H9 (cell line): Measurements from ENCODE around the gene PRMT6. TPM values are rescaled to one million over a fixed set of nuclear protein-coding genes. Genes with fewer than 3 reads are reported as not detected.
"Not testable (repeated sequence)": the region's sequence is repeated elsewhere in the genome, so short reads cannot be mapped to it uniquely, and the experiment has no call there.

Source experiments
- DNase-seq: peaks from one replicate; pipeline ENCODE4 v3.0.0-alpha.2; 2017
- H2AFZ ChIP-seq: one replicate; pipeline ENCODE4 v1.6.1; 2013; ENCODE audit warnings: mild to moderate bottlenecking, low read length, control low read depth, moderate library complexity
- H2AK5ac ChIP-seq: 2 replicates; pipeline ENCODE4 v1.6.1; 2013; ENCODE audit warnings: low read length, control low read depth, mixed read lengths; ENCODE audit not compliant: insufficient read length
- H2BK120ac ChIP-seq: one replicate; pipeline ENCODE4 v1.6.1; 2013; ENCODE audit warnings: low read depth, mild to moderate bottlenecking, low read length, control low read depth, inconsistent platforms; ENCODE audit not compliant: poor library complexity, severe bottlenecking
- H2BK12ac ChIP-seq: 2 replicates; pipeline ENCODE4 v1.6.1; 2013; ENCODE audit warnings: low read length, control low read depth, mixed read lengths, low read depth; ENCODE audit not compliant: insufficient read length
- H2BK15ac ChIP-seq: 2 replicates; pipeline ENCODE4 v1.6.1; 2013; ENCODE audit warnings: low read depth, low read length, control low read depth
- H2BK20ac ChIP-seq: one replicate; pipeline ENCODE4 v1.6.1; 2013; ENCODE audit warnings: low read depth, mild to moderate bottlenecking, low read length, control low read depth, inconsistent platforms; ENCODE audit not compliant: poor library complexity, severe bottlenecking
- H2BK5ac ChIP-seq: 2 replicates; pipeline ENCODE4 v1.6.1; 2013; ENCODE audit warnings: low read length, control low read depth, mixed read lengths; ENCODE audit not compliant: insufficient read length
- H3K14ac ChIP-seq: 2 replicates; pipeline ENCODE4 v1.6.1; 2013; ENCODE audit warnings: low read length, control low read depth; ENCODE audit not compliant: insufficient read depth
- H3K18ac ChIP-seq: 2 replicates; pipeline ENCODE4 v1.6.1; 2013; ENCODE audit warnings: low read depth, mild to moderate bottlenecking, mixed read lengths, low read length, control low read depth; ENCODE audit not compliant: insufficient read length
- H3K23ac ChIP-seq: 2 replicates; pipeline ENCODE4 v1.6.1; 2013; ENCODE audit warnings: low read length, control low read depth, mixed read lengths, low read depth; ENCODE audit not compliant: insufficient read length
- H3K23me2 ChIP-seq: 2 replicates; pipeline ENCODE4 v1.6.1; 2013; ENCODE audit warnings: low read depth, mild to moderate bottlenecking, mixed read lengths, low read length, control low read depth; ENCODE audit not compliant: insufficient read length, poor library complexity, severe bottlenecking
- H3K27ac ChIP-seq: 2 replicates; pipeline ENCODE4 v1.5.1; 2013; ENCODE audit warnings: low read length, control low read depth, mixed read lengths, low read depth; ENCODE audit not compliant: insufficient read length
- H3K27me3 ChIP-seq: 2 replicates; pipeline ENCODE4 v1.6.1; 2013; ENCODE audit warnings: low read length, control low read depth, inconsistent platforms; ENCODE audit not compliant: insufficient read depth
- H3K4ac ChIP-seq: 2 replicates; pipeline ENCODE4 v1.6.1; 2013; ENCODE audit warnings: low read depth, mild to moderate bottlenecking, control low read depth, inconsistent platforms, low read length, moderate library complexity
- H3K4me1 ChIP-seq: 2 replicates; pipeline ENCODE4 v1.6.1; 2013; ENCODE audit warnings: low read length, control low read depth, inconsistent platforms; ENCODE audit not compliant: insufficient read depth
- H3K4me2 ChIP-seq: 2 replicates; pipeline ENCODE4 v1.6.1; 2013; ENCODE audit warnings: low read length, control low read depth, mixed read lengths; ENCODE audit not compliant: insufficient read length, insufficient read depth
- H3K56ac ChIP-seq: 2 replicates; pipeline ENCODE4 v1.6.1; 2013; ENCODE audit warnings: low read depth, mild to moderate bottlenecking, mixed read lengths, low read length, control low read depth; ENCODE audit not compliant: insufficient read length
- H3K79me1 ChIP-seq: 2 replicates; pipeline ENCODE4 v1.6.1; 2013; ENCODE audit warnings: low read depth, mild to moderate bottlenecking, moderate library complexity, low read length, control low read depth, inconsistent platforms; ENCODE audit not compliant: insufficient read depth, poor library complexity, severe bottlenecking
- H3K79me2 ChIP-seq: 2 replicates; pipeline ENCODE4 v1.6.1; 2013; ENCODE audit warnings: low read length, control low read depth, inconsistent platforms; ENCODE audit not compliant: insufficient read depth
- H3K9ac ChIP-seq: 2 replicates; pipeline ENCODE4 v1.6.1; 2013; ENCODE audit warnings: low read length, control low read depth, mixed read lengths; ENCODE audit not compliant: insufficient read length; ENCODE audit errors: extremely low read depth
- H3K9me3 ChIP-seq: one replicate; pipeline ENCODE4 v1.6.1; 2013; ENCODE audit warnings: low read depth, low read length, inconsistent platforms; ENCODE audit not compliant: control insufficient read depth
- H3T11ph ChIP-seq: one replicate; pipeline ENCODE4 v1.6.1; 2013; ENCODE audit warnings: mild to moderate bottlenecking, low read length, control low read depth, inconsistent platforms
- H4K20me1 ChIP-seq: one replicate; pipeline ENCODE4 v1.6.1; 2013; ENCODE audit not compliant: control insufficient read depth, insufficient read length, insufficient read depth
- H4K5ac ChIP-seq: 2 replicates; pipeline ENCODE4 v1.6.1; 2013; ENCODE audit warnings: low read depth, mild to moderate bottlenecking, mixed read lengths, low read length, control low read depth; ENCODE audit not compliant: insufficient read length
- H4K8ac ChIP-seq: replicated peaks from 2 replicates; pipeline ENCODE4 v1.6.1; 2013; ENCODE audit warnings: low read length, control low read depth, mixed read lengths, low read depth; ENCODE audit not compliant: insufficient read length
- H4K91ac ChIP-seq: 2 replicates; pipeline ENCODE4 v1.6.1; 2013; ENCODE audit warnings: low read depth, mild to moderate bottlenecking, moderate library complexity, mixed read lengths, low read length, control low read depth; ENCODE audit not compliant: insufficient read length
- H3K27ac Mint-ChIP-seq, 3 experiments: 2 replicates in 2 of 3; 3 replicates in 1 of 3; pipeline ENCODE4 v1.8.0; 2020 to 2021; ENCODE audit warnings: mixed read lengths in 3 of 3, mild to moderate bottlenecking in 1 of 3, moderate library complexity in 1 of 3
- H3K27me3 Mint-ChIP-seq: 2 replicates; pipeline ENCODE4 v1.8.0; 2021; ENCODE audit warnings: low read depth, mild to moderate bottlenecking, moderate library complexity, mixed read lengths
- H3K36me3 Mint-ChIP-seq, 3 experiments: 2 replicates in 2 of 3; 3 replicates in 1 of 3; pipeline ENCODE4 v1.8.0; 2020 to 2021; ENCODE audit warnings: low read depth in 3 of 3, mixed read lengths in 3 of 3; ENCODE audit not compliant: insufficient read depth in 1 of 3
- H3K4me1 Mint-ChIP-seq, 2 experiments: 2 replicates each; pipeline ENCODE4 v1.8.0; 2020; ENCODE audit warnings: mixed read lengths in 2 of 2
- H3K4me3 Mint-ChIP-seq, 2 experiments: 2 replicates in 1 of 2; 3 replicates in 1 of 2; pipeline ENCODE4 v1.8.0; 2020 to 2021; ENCODE audit warnings: mild to moderate bottlenecking in 2 of 2, mixed read lengths in 2 of 2, moderate library complexity in 1 of 2
- H3K9me3 Mint-ChIP-seq, 2 experiments: 2 replicates in 1 of 2; 3 replicates in 1 of 2; pipeline ENCODE4 v1.8.0; 2020; ENCODE audit warnings: mild to moderate bottlenecking in 2 of 2, mixed read lengths in 2 of 2, moderate library complexity in 1 of 2
- CTCF ChIP-seq: fragments of 200-600 bp; sonication (generic); conservative IDR thresholded peaks from 3 replicates; pipeline ENCODE4 v1.8.0; 2021; ENCODE audit warnings: antibody characterized with exemption, mild to moderate bottlenecking
- WGBS: extraction: QIAGEN DNeasy Blood & Tissue Kit; methylation state at CpG from one replicate; pipeline ENCODE4 v1.1.7; 2013; ENCODE audit warnings: missing lambda C conversion rate, low lambda C conversion rate, mixed read lengths; ENCODE audit not compliant: insufficient read length; ENCODE audit errors: extremely low coverage; 5-methylcytosine and 5-hydroxymethylcytosine counted together
- total RNA-seq: library from RNA; stranded (reverse); gene quantifications from 2 replicates; pipeline ENCODE4 v1.2.1, GENCODE V29; 2021

The PRMT6 gene
- total RNA-seq, 1 experiment from 2014 or later = 37.5 TPM

- Histone ChIP-seq H3K27me3 (no peaks in the 10 kb centered on the region), H3K23ac (no peak overlapping the region), H3K27ac (no peak overlapping the region), H3K9me3 (no peaks in the 10 kb centered on the region), H4K8ac (no peak overlapping the region), H3K9ac (no peak overlapping the region), H2AFZ (no peak overlapping the region), H2AK5ac (no peak overlapping the region), H4K5ac (no peak overlapping the region), H3K18ac (no peak overlapping the region), H2BK12ac (no peak overlapping the region), H2BK15ac (no peak overlapping the region), H3K4me1 (no peaks in the 10 kb centered on the region), H2BK20ac (no peak overlapping the region), H2BK5ac (no peak overlapping the region), H3K79me1 (no peaks in the 10 kb centered on the region), H3K79me2 (no peaks in the 10 kb centered on the region), H4K91ac (no peak overlapping the region), H3K4ac (no peak overlapping the region), H3T11ph (no peak overlapping the region), H3K23me2 (no peaks in the 10 kb centered on the region), H2BK120ac (no peak overlapping the region), H4K20me1 (no peaks in the 10 kb centered on the region), H3K14ac (no peak overlapping the region), H3K56ac (no peak overlapping the region), H3K4me2 (no peak overlapping the region)
- H3K27ac Mint-ChIP-seq = no peak overlapping the region
- no peak overlapping the region for H3K4me3 Mint-ChIP-seq
- peaks cover 22 to 23% of the 10 kb centered on the region in 2 experiments for H3K9me3 Mint-ChIP-seq
- TF ChIP-seq CTCF = no peak
- no CpG with 5 or more reads among the region's 1 CpG for WGBS
- no peaks in the 10 kb centered on the region for H3K27me3 Mint-ChIP-seq
- peaks cover 2% of the 10 kb centered on the region in 2 experiments; a peak in 2 of 4 replicates for H3K4me1 Mint-ChIP-seq
- DNase-seq = no peak
- peaks cover 9 to 32% (median 14%) of the 10 kb centered on the region in 3 experiments for H3K36me3 Mint-ChIP-seq
These were observed 5.2 kb upstream of the PRMT6 start for GRCh38 chr1:107051266-107051665.

GRCh38 chr1:107055919-107056425 is 502 bp upstream of the PRMT6 start:
- not testable (repeated sequence) for H4K8ac ChIP-seq, H3K79me2 ChIP-seq, H3K27ac ChIP-seq, H4K91ac ChIP-seq, H3K9me3 ChIP-seq, DNase-seq, H3K23ac ChIP-seq, H3K4me1 ChIP-seq, H3K56ac ChIP-seq, H4K5ac ChIP-seq, H2AK5ac ChIP-seq, H2BK12ac ChIP-seq, H3K4ac ChIP-seq, H2BK5ac ChIP-seq, H3K23me2 ChIP-seq, H2BK120ac ChIP-seq, H2AFZ ChIP-seq, H3K79me1 ChIP-seq, H3K9me3 Mint-ChIP-seq, H3K27me3 ChIP-seq, H2BK15ac ChIP-seq, H3K27me3 Mint-ChIP-seq, H4K20me1 ChIP-seq, H2BK20ac ChIP-seq, H3T11ph ChIP-seq
- Histone ChIP-seq H3K4me2 (peak overlapping the region; percentile 81), H3K18ac (peak overlapping the region; percentile 52), H3K9ac (peak overlapping the region; percentile 36), H3K14ac (peak overlapping the region; percentile 66; the same call in 1 of the 2 replicates)
- H3K4me3 Mint-ChIP-seq = peak overlapping the region; percentile 94 to 95
- H3K36me3 Mint-ChIP-seq = peaks cover 5 to 18% (median 10%) of the 10 kb centered on the region in 3 experiments
- H3K27ac Mint-ChIP-seq = peak overlapping the region; percentile 62 to 98 (median 98); a peak in 6 of 7 replicates
- no CpG with 5 or more reads among the region's 24 CpGs for WGBS
- peaks cover 20 to 21% of the 10 kb centered on the region in 2 experiments for H3K4me1 Mint-ChIP-seq
